GM10847 (cell line): ENCODE data around the gene DUOX1.

Experiments
- POLR2A ChIP-seq: IDR thresholded peaks from 2 replicates; pipeline ENCODE4 v1.6.1; 2011; ENCODE audit not compliant: insufficient read length; ENCODE audit errors: extremely low read depth

The DUOX1 gene

DNA sequence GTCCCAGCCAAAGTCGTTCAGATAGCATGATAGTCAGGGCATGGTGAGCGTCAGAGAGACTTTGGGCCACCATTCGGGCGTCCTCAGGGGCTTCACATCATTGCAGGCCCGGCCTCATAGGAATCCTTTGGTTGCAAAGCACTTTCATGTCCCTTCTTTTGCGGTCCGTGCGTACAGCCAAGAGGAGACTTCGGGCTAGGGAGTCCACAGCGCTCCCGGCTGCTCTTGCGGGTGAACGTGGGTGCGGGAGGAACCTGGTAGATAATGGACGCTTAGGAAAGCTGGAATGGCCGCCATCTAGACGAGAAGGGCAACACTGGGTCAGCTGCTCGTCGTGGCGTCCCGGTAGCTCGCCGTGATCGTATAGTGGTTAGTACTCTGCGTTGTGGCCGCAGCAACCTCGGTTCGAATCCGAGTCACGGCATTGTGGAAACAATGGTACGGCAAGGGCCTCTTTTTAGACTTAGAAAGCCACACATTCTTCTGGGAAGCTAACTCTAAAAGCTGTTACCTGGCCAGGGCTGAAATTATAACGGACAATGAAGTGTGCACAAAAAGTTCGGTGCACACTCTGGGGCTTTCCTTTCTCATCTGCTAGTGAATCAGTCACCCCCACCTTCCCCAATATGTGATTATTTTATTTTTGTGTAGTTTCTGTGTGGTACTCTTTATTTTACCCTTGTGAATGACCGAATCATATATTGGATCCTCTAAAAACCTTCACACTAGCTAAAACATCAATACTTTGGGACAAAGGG is 71.2 kb downstream of the DUOX1 start:
- TF ChIP-seq POLR2A = no peak

DNA sequence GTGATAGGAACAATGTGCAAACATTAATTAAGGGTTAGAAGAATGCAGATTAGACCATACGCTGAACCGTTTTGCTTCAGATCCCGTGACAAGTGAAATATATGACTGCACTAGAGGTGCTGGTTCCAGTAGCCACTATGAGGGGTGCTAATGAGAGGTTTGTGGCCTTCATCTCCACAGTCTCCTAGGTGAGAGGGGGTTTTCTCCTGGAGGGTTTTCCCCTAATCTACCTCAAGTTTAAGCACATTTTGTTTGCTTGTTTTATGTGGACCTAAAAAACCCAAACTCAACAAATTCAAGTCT is 71.7 kb downstream of the DUOX1 start:
- no peak for TF ChIP-seq POLR2A

GRCh38 chr15:45201869-45202268 is 72.1 kb downstream of the DUOX1 start:
- no peak for TF ChIP-seq POLR2A

GRCh38 chr15:45203182-45203581 is 73.4 kb downstream of the DUOX1 start:
- no peak for TF ChIP-seq POLR2A

- TF ChIP-seq POLR2A = no peak
These were observed 75.4 kb downstream of the DUOX1 start for GRCh38 chr15:45205192-45205591.

- no peak for TF ChIP-seq POLR2A
These were observed 82.7 kb downstream of the DUOX1 start for GRCh38 chr15:45212493-45212892.
